Activated CD4-positive, CD25-positive, alpha-beta regulatory T cell treated with anti-CD3 and anti-CD28 coated beads, Interleukin-2, amount 50 U/mL, for 16 hours (primary cell): ENCODE data around the gene RIMS1.

Experiments
- DNase-seq: peaks from one replicate; pipeline ENCODE4 v3.0.0-alpha.2; 2020; ENCODE audit warnings: low read depth, low spot score

RIMS1 gene

DNA sequence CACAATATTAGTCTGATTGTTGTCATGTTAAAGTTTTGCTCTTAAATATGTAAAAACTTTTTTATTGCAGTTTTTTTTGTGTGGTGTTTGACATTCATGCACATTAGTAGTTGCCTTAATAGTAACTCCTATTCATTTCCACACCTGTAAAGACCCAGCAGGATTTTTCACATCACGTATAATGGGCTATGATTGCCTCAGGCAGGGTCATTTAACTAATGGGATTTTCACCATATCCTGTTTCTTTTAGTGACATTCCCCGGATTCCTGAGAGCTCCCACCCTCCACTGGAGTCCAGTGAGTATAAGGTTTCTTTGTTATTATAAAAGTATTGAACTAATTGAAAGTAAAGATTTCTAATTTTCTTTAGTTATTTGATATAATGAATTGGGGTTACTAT, 359.2 kb downstream of the RIMS1 start:
- no peak for DNase-seq

DNA sequence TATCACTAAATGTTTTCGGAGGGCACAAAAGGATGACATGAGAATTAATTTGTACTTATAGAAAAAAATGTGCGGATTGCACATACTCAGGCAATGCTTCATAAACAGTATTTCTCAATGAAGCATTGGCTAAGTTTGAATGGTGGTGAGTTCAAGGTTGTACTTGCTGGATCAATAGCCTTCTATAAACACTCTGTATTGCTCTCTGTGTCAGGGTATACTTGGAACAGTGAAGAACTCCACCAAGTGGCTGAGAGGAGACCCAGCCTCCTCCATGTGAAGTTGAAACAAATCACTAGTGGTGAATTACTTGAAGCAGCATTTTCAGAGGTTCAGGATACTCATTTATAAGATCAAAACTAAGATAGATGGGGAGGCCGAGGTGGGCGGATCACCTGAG, 360.6 kb downstream of the RIMS1 start:
- no peak for DNase-seq

DNA sequence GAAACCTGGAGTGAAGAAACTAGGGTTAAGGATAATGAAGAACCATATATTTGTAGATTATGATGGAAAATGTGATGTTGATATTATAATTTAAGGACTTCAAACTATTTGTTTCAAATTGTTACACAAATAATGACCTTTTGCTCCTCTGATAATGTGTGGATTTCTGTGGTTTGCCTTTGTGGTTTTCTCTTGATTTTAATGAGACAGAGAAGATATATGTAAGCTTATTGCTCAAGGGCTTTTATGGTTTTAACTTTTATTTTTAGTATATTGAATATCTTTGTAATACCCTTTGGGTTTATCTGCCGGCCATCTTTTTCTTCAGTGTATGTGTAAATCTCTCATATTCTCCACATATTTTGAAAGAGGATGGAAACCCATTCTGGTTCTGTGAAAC, 362.3 kb downstream of the RIMS1 start:
- no peak for DNase-seq

DNA sequence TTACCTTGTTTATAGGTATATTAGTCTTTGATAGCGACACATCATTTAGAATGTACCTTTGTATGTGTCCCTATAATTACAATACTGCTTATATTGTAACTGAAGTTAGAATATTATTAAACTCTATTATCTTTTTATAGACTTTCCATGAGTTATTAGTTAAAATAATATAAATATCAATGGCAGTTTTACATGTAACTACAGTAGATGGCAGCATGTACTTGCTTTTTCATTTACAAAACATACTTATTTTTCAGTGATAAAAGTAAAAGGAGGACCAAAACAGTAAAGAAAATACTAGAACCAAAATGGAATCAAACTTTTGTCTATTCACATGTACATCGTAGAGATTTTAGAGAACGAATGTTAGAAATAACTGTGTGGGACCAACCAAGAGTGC, 364.3 kb downstream of the RIMS1 start:
- DNase-seq: no peak

DNA sequence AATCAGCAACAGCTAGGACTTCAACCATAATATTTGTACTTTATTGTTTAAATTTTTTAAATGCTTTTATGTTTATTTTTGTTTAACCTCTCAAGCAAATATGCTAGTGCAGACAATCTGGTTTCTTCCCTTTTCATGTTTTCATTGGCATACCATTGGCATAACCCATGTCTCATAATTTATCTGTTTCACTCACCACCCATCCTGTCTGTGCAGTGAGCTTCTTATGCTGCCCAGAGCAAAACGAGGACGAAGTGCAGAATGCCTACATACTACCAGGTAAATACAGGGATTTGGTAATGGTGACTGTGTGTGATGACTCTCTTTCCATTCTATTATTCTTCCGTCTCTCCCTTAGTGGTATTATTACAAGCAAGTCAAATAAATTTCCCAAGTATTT, 374.1 kb downstream of the RIMS1 start:
- no peak for DNase-seq

DNA sequence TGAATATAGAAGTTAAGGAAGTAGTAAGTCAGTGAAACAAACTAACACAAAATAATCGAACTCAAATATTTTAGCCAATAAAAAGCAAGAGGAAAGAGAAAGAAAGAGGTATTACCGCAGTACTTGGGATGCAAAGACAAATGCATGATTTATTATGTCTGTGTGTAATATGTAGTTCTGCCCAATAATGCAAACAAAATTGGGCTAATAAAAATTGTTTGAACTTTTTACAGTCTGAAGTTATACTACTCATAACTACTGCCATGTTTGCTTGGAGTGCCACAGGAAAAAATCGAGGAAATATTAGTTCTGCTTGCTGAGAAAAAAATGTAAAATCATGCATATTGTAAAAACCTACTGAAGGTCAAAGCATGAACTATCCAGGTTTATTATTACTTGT, 375.2 kb downstream of the RIMS1 start:
- no peak for DNase-seq

DNA sequence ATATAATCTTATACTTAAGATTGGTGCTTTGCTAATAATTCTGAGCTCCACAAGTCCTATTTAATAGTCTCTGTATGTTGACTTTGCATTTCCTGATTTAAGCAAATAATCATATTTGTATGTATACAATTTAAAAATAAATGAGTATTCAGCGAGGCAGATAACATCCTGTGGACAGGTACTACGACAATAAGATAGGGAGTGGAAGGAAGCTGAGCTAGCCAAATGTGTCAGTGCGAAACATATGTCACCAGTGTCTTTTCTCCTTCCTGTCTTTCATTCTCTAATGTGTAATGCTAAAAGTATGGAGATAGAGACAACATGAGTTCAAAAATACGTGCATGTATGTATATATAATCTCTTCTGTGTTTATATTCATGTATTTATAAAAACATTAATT, 375.9 kb downstream of the RIMS1 start:
- DNase-seq: no peak

DNA sequence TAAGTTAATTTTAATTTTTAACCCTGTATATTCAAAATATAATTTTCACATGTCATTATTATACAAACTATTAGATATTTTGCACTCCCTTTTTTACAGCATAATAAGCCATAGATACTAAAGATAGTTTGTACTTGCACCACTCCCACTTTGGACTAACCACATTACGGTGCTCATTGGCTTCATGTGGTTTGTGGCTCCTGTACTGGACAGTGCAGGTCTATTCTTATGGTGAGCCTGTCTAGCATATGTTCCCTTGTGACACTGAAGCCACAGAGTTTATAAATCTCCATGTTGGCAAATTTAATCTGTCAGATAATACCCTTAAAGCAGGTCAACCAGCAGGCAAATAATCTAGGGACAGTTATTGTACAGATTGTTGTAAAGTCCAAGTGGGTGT, 381.1 kb downstream of the RIMS1 start:
- DNase-seq: no peak

DNA sequence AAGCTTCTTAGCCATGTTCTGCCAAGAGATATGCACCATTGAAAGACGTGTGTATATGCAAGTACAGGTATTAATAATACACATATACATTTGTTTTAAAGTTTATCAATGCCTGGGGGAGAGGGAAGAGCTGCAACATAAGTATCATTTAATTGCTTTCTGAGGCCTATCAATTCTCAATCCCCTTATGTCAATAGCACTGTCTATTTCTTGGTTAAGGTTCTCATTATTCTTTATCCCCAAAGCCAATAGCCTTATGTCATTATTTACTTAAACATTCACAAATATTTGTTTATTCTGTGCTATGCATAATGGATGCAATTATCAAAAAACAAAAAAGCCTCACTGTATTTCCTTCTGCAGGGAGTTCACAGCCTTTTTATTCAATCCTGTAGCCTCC, 385.2 kb downstream of the RIMS1 start:
- DNase-seq: no peak

DNA sequence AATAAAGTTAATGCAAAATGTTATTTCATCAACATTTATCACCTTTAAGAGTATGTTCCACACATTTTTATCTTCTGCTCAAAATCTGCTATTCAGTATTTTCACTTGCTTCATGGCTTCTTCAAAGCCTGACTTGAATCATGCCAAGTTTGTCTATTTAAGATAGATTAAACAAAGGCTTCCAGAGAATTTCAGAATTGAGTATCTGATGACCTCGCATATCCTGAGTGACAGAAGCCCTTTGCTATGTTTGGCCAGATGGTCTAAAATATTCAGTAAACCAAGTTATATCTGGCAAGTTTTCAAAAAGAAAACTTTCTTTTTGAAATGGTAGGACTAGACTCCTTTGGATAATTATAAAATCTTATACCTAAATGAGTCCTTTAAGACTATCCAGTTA, 386.6 kb downstream of the RIMS1 start:
- DNase-seq: no peak

DNA sequence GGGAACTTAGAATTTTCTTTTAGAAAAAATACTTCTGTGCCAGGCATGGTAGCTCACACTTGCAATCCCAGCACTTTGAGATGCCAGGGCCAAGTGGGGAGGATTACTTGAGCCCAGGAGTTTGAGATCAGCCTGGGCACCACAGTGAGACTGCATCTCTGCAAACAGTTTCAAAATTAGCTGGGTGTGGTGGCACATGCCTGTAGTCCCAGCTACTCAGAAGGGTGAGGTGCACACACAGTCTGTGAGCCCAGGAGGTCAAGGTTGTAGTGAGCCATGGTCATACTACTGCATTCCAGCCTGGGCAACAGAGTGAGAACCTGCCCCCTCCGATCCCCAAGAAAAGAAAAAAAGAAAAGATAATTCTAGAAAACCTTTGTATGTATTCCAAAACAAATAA, 389.5 kb downstream of the RIMS1 start:
- DNase-seq: no peak

DNA sequence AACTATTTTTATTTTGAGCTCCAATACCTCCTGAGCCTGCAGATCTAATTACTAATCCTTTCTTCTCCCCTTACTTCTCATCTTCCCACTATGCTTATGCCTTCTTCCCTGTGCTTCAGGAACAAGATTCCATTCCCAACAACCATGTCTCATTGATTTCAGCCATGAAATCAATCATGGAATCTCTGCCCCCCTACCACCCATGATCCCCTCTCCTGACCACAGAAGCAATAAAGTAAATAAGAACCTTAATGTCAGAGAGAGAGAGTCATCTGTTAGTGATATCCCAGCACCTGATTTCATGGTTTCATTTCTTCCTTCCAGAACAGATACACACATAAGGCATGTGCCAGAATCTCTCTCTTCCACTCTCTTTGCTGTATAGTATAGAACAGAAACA, 395.9 kb downstream of the RIMS1 start:
- DNase-seq: no peak

DNA sequence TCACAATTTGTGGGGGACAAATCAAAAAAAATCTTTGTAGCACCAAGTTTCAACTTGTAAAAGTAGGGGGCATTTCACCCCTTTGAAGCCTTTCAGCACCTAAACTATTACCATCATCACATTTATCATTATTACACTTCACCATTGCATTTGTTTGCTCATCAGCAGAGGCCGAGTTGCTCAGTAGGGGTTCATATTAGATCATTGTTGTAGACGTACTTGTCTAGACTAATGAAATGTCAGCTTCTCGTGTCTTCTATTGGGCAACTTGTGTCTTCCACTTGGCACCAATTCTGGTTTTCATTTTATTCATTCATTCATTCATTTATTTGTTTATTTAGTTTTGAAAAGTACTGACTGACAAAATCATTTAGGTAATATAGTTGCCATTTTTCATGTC, 397.2 kb downstream of the RIMS1 start:
- no peak for DNase-seq

DNA sequence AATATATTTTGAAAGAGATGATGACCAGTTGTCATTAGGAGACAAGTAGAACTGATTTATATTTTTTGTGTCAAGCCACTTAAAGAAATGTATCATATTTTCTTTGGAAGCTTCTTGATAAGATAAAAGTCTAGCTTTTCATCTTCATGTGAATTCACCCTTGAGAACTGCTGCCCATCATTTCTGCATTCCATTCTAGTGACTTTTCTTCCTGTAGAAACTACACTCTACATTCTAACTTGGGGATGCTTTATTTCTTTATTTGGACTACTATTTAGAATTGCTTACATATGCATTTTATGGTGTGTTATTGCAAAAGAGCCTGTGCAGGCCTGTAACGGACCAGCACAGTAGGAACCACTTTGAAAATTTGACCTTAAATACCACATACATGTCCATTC, 400.6 kb downstream of the RIMS1 start:
- DNase-seq: no peak

DNA sequence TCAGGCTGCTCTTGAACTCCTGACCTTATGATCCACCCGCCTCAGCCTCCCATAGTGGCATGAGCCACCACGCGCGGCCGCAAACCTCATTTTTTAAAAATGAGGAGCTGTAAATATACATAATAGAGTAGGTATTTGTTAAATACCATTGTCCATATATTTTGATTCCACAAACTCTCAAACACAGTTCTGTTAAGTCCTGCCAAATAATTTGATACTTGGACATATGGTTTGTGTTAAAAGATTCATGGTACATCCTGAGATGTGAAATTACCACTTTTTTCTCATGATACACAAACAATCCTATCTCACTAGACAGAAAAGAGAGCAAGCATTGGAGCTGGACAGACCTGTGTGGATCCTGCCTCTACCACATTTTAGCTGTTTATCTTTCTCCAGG, 401.5 kb downstream of the RIMS1 start:
- DNase-seq: no peak

DNA sequence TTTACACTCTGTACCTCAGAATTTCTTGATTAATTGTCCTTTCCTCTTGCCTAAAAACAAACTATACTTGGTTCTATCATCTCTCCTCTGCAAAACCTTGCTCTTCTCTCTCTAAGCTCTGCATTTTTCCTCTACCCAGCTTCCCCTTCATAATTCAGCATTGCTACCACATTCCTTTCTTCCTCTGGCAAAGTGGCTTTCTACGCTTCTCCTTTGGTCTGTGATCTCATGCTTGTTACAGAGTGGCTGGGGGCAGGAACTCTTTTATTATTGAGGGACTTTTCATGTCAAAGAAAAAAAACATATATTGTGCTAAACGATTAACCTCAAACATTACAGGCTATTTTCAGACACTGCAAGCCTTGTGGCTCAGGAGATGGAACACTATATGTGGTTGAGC, 402.2 kb downstream of the RIMS1 start:
- no peak for DNase-seq

DNA sequence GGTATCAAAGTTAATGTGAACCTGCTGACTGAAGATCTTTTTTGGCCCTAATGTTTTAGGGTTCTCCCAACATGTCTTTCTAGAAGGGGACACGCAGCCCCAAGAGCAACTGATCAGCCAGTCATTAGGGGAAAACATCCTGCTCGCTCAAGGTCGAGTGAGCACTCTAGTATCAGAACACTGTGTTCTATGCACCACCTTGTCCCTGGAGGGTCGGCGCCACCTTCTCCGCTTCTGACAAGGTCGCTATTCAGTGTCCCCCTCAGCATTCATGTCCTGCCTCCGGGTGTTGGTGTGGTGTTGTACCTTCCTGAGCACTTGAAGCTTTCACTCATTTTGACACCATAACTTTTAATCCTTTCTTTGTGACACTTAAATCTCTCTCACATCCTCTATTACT, 404.3 kb downstream of the RIMS1 start:
- no peak for DNase-seq

DNA sequence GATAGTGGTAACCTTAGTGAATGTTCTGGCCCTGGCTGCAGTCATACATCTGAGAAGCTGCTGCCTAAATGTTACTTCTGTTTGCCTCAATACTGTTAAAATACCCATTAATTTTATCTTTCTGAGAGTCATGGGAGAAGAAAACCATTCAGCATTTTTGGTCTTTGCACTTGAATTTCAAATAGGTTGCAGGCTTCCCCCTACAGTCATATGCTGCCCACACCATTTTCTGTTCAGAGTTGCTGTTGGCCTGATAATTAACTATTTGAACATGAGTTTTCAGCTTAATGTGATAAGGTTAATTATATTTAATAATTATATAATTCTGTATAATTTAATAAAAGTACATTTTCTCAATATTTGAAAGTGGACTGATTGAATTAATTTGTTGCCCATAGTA, 410.0 kb downstream of the RIMS1 start:
- DNase-seq: no peak

DNA sequence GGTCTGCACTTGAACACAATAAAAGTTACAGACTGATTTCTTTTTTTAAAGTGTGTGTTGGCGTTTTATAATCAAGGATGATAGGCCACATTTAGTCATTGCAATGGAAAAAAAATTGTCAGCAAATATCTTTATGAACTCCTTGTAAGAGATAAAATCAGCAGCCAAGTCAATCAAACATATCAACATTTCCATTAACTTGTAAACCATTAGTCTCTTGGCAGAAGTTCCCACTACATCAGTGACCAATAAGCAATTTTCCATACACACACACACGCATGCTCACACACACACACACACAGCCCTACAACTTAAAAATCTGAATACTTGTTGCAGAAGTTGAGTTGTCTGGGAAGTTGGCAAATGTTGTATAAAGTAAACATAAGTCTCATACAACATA, 419.6 kb downstream of the RIMS1 start:
- no peak for DNase-seq

DNA sequence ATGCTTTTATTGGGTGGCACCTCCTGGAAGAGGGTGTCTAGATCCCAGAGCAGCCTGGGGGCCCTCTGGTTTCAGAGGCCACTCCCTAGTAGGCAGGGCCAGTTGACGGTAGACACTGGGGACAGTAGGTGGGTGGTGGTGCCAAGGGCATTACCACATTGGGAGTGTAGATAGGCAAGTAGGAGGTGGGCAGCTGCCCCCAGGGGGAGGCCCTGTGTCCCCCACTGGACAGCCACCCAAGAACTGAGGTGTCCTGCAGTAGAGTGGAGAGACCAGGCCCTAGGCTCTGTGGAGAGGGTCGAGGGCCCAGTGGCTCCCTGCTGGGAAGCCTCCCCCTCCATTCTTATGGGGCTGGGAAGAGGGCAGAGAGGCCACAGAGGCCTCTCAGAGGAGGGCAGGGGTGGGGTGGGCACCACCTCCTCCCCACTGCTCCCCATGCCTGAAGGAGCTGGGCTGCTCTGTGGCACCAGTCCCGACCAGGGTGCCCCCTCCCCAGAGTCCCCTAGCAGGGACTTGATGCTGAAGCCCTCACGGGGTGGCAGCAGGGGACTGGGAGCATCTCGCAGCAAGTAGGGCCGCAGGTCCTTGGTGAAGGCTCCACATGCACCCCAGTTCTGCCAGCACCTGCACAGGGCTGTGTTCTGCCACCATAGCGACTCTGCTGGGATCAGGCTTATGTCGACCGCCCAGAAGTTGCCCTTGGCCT, 430.5 kb downstream of the RIMS1 start:
- no peak for DNase-seq

DNA sequence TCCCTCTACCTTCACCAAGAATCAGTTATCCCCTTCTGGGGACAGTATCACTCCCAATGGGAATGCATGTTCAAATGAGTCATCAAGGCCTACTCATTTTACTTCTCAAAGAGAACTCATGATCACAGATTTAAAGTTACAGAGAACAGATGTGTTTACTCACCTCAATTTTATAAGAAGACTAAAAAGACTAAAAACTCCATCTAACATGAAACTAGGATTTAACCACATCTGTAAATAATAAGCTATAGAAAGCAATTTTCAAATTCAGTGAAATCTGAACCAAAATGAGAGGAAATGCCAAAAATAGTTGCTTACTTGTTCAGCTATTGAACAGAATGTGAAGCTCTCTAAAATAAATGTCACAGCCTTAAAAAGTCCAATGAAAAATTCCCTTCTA, 435.4 kb downstream of the RIMS1 start:
- no peak for DNase-seq

DNA sequence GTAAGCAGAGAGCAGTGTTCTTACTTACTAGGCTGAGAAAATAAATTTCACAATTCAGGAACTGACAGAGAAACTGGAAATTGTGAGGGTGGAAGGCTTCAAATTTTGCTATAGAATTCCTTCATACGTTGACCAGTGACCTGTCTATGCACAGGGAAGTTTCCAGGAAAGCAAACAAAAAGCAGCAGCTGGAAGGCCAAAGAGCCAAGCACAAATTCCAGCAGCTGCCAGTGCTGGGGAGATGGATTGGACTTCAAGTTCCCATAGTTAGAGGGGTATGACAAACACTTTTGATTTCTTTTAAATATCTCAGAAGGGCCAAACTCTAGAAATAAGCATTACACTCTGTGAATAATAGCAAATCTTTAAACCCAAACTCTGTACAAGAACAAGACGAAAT, 436.4 kb downstream of the RIMS1 start:
- no peak for DNase-seq

DNA sequence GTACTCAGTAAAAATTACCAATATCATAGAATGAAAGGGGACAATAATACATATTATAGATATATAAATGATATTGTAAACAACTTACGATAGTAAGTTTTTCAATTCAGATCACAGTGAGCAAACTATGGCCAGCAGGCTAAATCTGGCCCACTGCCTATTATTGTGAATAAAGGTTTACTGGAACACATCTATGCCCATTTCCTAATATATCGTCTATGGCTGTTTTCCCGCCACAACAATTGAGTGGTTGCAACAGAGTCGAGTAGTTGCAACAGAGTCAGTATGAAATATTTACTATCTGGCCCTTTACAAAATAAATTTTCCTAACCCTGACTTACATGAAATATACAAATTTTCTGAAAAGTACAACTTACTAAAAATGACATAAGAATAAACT, 438.2 kb downstream of the RIMS1 start:
- no peak for DNase-seq

DNA sequence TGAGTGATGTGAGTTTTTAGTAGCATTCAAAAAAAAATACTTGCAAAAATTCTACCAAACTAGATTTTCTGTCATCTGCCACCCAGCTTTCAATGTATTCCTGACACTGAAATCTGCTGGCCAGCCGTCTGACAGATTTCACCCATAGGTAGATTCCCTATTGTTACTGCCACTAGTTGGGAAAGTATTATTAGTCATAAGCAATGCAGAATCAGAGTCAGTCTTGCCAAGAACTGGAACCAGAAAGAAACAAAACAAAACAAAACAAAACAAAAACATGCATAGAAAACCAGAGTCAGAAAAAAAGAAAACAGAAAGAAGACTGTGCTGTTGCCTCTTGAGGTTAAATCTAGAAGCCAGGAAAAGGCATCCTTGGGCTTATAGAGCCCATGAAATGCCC, 442.4 kb downstream of the RIMS1 start:
- no peak for DNase-seq
